Spleen (tissue), 11 donors: ENCODE measurements around the gene EXD3. TPM values are rescaled to one million over a fixed set of nuclear protein-coding genes. Genes with fewer than 3 reads are reported as not detected.
A peak's percentile ranks its signal among the peaks of the same experiment; 100 is the strongest.

ENCODE experiments used
- DNase-seq: peaks from one replicate; pipeline ENCODE4 v3.0.0-alpha.2; 2020
- H3K27ac ChIP-seq, 8 donors: fragments of 200-600 bp; sonication (generic) in 7 of 8; 1 replicate in 4 of 8; 2 replicates in 4 of 8; pipeline versions ENCODE4 v1.5.0 to v1.8.0; 2016 to 2021; ENCODE audit warnings: inconsistent platforms in 4 of 8, mild to moderate bottlenecking in 4 of 8, moderate library complexity in 1 of 8
- H3K27me3 ChIP-seq, 7 donors: fragments of 200-600 bp; sonication (generic) in 6 of 7; replicated peaks in 1 of 7; 1 replicate in 4 of 7; 2 replicates in 3 of 7; pipeline versions ENCODE4 v1.5.0 to v1.8.0; 2016 to 2021; ENCODE audit warnings: inconsistent platforms in 3 of 7, mild to moderate bottlenecking in 1 of 7
- H3K36me3 ChIP-seq, 6 donors: fragments of 200-600 bp; sonication (generic) in 5 of 6; 1 replicate in 4 of 6; 2 replicates in 2 of 6; pipeline versions ENCODE4 v1.5.0 to v1.8.0; 2016 to 2021; ENCODE audit warnings: inconsistent platforms in 2 of 6
- H3K4me1 ChIP-seq, 6 donors: fragments of 200-600 bp; sonication (generic) in 5 of 6; 1 replicate in 3 of 6; 2 replicates in 3 of 6; pipeline versions ENCODE4 v1.5.0 to v1.8.0; 2016 to 2021; ENCODE audit warnings: inconsistent platforms in 3 of 6
- H3K4me3 ChIP-seq, 8 donors: fragments of 200-600 bp; sonication (generic) in 7 of 8; 1 replicate in 4 of 8; 2 replicates in 4 of 8; pipeline versions ENCODE4 v1.5.0 to v1.8.0; 2016 to 2021; ENCODE audit warnings: inconsistent platforms in 4 of 8, mild to moderate bottlenecking in 4 of 8, moderate library complexity in 2 of 8
- H3K9me3 ChIP-seq, 8 donors: fragments of 200-600 bp; sonication (generic) in 7 of 8; 1 replicate in 4 of 8; 2 replicates in 4 of 8; pipeline versions ENCODE4 v1.5.0 to v1.8.0; 2016 to 2021; ENCODE audit warnings: inconsistent platforms in 4 of 8
- CTCF ChIP-seq, 11 experiments: fragments of 200-600 bp in 7 of 11; fragments of 450-650 bp in 4 of 11; sonication (generic) in 4 of 11; IDR thresholded peaks in 8 of 11; conservative IDR thresholded peaks in 3 of 11; 1 replicate in 7 of 11; 2 replicates in 4 of 11; pipeline versions ENCODE4 v1.4.0 to v1.8.0; 2016 to 2021; ENCODE audit warnings: antibody characterized with exemption in 11 of 11, inconsistent platforms in 4 of 11, mild to moderate bottlenecking in 1 of 11
- POLR2A ChIP-seq, 3 donors: fragments of 450-650 bp; IDR thresholded peaks; one replicate each; pipeline ENCODE4 v1.5.1; 2017; ENCODE audit warnings: antibody characterized with exemption in 3 of 3, mild to moderate bottlenecking in 1 of 3
- POLR2AphosphoS5 ChIP-seq, 3 donors: sonication (generic); formaldehyde crosslinking; IDR thresholded peaks; one replicate each; pipeline ENCODE4 v1.5.1; 2017; ENCODE audit warnings: antibody characterized with exemption in 3 of 3
- WGBS, 5 donors: extraction: QIAGEN DNeasy Blood & Tissue Kit in 3 of 5; methylation state at CpG; one replicate each; pipeline versions ENCODE4 v1.1.5 to v1.1.7; 2013 to 2018; 5-methylcytosine and 5-hydroxymethylcytosine counted together
- intact Hi-C: fragments of 100-400 bp; cut with DNase I; formaldehyde crosslinking; loops from one replicate; pipeline ENCODE4 v1.15.0; 2023; ENCODE audit warnings: low total_unique reads
- polyA plus RNA-seq, 3 donors: library from polyadenylated mRNA; stranded (reverse); fragments of 200-250 nt; gene quantifications; one replicate each; pipeline ENCODE4 v1.2.1, GENCODE V29; 2013
- total RNA-seq, 7 donors: library from RNA; depleted of rRNA in 3 of 7; stranded (reverse); fragments of >200 nt in 3 of 7; fragmentation: NEBNext Ultra II Directional in 4 of 7; extraction: Animal tissue kit (Norgen Biotek cat#: 25700) in 4 of 7; gene quantifications; one replicate each; pipeline versions ENCODE4 v1.1.0 to v1.2.1, GENCODE V29; 2016 to 2021
- donor health status: healthy with polysubstance abuse.
- donor health status: DM: no; HTN: no; CAD: no; lungs with moderate emphysema.
- donor health status: DM: no; HTN: no; CAD: no.
- donor health status: Bipolar disorder and iron deficiency.
- donor health status: healthy.
- donor health status: DM: no; HTN: no; CAD: no.
- donor health status: DM: yes; HTN: yes; CAD: no.

Gene EXD3
- total and polyA plus RNA-seq, 10 donors = 14.5 to 62.3 (median 36.3) TPM

GRCh38 chr9:137428311-137428630, 5.3 kb upstream of the EXD3 start:
- peaks cover 0 to 32% (median 0%) of the 10 kb centered on the region in 7 donors for H3K27me3 ChIP-seq
- intact Hi-C loops = no loop called here
- H3K36me3 ChIP-seq = no peaks in the 10 kb centered on the region
- DNase-seq = peak; percentile 61
- no peaks in the 10 kb centered on the region for H3K9me3 ChIP-seq
- peaks cover 0 to 43% (median 17%) of the 10 kb centered on the region in 6 donors for H3K4me1 ChIP-seq
- H3K27ac ChIP-seq = no peak overlapping the region
- no peak overlapping the region for H3K4me3 ChIP-seq
- WGBS, 5 donors = 71 to 89% (median 82%) methylated on average over 6 of the region's 6 CpGs
- TF ChIP-seq POLR2AphosphoS5 (IDR thresholded peaks at IDR 0.05) (no peak), POLR2A (IDR thresholded peaks at IDR 0.05) (no peak), CTCF (IDR thresholded peaks at IDR 0.05 in 8 of 11, conservative IDR thresholded peaks at IDR 0.05 in 3 of 11) (no peak)

- Histone ChIP-seq H3K9me3 (no peaks in the 10 kb centered on the region), H3K4me3 (no peak overlapping the region), H3K36me3 (no peaks in the 10 kb centered on the region), H3K27ac (no peak overlapping the region), H3K4me1 (peaks cover 0 to 43% (median 18%) of the 10 kb centered on the region in 6 donors), H3K27me3 (peaks cover 0 to 30% (median 0%) of the 10 kb centered on the region in 7 donors)
- intact Hi-C loops = no loop called here
- TF ChIP-seq POLR2A (IDR thresholded peaks at IDR 0.05) (no peak), POLR2AphosphoS5 (IDR thresholded peaks at IDR 0.05) (no peak), CTCF (IDR thresholded peaks at IDR 0.05 in 8 of 11, conservative IDR thresholded peaks at IDR 0.05 in 3 of 11) (no peak)
- WGBS, 5 donors = 79 to 83% (median 82%) methylated on average over 15 to 27 of the region's 27 CpGs
- DNase-seq = peak; percentile 68
These were observed 4.7 kb upstream of the EXD3 start for GRCh38 chr9:137427454-137428310.

GRCh38 chr9:137426018-137426681, 3.2 kb upstream of the EXD3 start:
- intact Hi-C loops = no loop called here
- Histone ChIP-seq H3K27me3 (peaks cover 0 to 18% (median 0%) of the 10 kb centered on the region in 7 donors), H3K4me3 (no peak overlapping the region), H3K36me3 (no peaks in the 10 kb centered on the region), H3K9me3 (no peaks in the 10 kb centered on the region), H3K4me1 (peaks cover 10 to 58% (median 32%) of the 10 kb centered on the region in 6 donors), H3K27ac (no peak overlapping the region)
- WGBS, 5 donors = 87 to 92% (median 89%) methylated on average over 15 to 18 of the region's 18 CpGs
- TF ChIP-seq CTCF (IDR thresholded peaks at IDR 0.05 in 8 of 11, conservative IDR thresholded peaks at IDR 0.05 in 3 of 11) (no peak), POLR2A (IDR thresholded peaks at IDR 0.05) (no peak), POLR2AphosphoS5 (IDR thresholded peaks at IDR 0.05) (no peak)
- DNase-seq = peak; percentile 74
